A549 treated with GW870086 at 1 μM for 4 hours (cell line): ENCODE data around the gene INPP5D. TPM values are rescaled to one million over a fixed set of nuclear protein-coding genes. Genes with fewer than 3 reads are reported as not detected.

ENCODE experiments used
- total RNA-seq: library from RNA; stranded (reverse); fragments of 200-300 nt; extraction: Qiagen RNA extraction; gene quantifications from 5 replicates; pipeline ENCODE4 v1.2.3, GENCODE V29; 2022; ENCODE audit warnings: low read depth

INPP5D gene
- total RNA-seq = 0.35 to 0.88 TPM (median 0.50 TPM) in 5 replicates

DNA sequence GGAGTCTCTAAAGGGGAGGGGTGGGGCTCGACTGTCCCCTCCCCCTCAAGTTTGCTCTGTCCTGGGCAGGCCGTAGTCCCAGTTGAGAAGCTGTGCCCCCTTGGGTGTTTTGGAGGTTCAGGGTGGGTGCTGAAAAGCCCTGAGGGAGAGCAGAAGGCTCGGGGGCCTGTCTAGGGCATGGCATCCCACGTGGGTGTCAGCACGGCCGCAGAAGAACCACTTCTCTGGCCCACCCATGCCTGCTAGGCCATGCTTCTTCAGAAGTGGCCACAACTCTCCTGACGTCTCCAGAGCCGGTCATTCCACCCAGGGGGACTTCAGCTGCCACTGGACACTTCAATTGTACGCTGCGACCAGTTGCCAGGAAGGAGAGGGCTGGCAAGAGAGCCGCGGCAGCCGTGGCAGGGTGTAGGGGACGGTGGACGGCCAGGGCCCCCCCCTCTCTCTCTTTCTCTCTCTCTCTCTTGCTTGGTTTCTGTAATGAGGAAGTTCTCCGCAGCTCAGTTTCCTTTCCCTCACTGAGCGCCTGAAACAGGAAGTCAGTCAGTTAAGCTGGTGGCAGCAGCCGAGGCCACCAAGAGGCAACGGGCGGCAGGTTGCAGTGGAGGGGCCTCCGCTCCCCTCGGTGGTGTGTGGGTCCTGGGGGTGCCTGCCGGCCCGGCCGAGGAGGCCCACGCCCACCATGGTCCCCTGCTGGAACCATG is at the start of gene INPP5D:
TSS of gene INPP5D (plus strand) at position 546 of the 704 bp plus-strand sequence. CDS start at position 683, 137 bp downstream.

DNA sequence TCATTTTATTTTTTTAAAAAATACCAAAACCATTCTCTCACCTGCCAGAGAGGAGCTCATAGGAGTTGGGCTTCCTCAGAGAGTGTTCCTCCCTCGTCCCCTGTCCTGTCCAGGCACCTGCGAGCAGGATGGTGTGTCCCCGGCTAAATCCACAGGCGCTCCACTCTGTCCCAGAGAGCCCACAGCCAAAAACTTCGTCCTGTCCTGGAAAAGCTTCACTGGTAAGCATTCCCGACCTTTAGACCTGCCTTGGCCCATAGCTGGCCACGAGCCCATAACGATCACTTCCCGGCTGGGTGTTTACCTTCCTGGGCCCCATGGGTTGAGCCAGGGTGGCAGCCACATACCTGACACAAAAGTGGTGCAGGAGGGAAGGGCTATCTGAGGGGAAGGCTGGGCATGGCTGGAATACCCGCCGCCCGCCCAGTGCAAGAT is 47.1 kb upstream of the INPP5D start, which contains the start of gene NGEF:
TSS of gene NGEF (minus strand) at position 230 of the 435 bp plus-strand sequence. CDS start 38,366 bp downstream, outside the sequence.

DNA sequence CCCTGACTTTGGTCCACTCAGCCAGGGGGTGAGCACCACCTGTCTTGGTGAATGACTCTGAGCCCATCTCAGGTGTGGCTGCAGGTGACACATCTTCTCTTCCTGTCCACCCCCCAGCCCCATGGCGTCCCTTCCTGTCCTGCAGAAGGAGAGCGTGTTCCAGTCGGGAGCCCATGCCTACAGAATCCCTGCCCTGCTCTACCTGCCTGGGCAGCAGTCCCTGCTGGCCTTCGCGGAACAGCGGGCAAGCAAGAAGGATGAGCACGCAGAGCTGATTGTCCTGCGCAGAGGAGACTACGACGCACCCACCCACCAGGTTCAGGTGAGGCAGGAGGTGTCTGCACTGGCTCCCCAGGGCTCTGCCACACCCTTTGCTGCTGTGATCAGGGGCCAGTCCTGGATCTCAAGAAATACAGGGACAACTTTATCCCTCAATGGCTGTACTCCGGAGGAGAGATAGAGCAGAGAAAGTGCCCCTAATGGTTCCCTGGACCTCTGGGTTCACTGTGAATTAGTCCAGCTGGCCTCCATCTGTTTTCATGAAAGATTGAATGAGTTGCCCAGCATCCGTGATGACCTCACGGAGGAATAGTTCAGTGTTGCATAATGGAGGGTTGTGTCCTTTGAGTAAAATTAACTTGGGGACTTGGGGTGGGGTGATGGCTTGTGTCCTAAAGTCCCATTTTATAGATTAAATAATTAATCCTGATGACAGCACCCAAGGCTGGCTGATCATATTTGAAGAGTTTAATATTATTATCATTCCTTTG is 27.4 kb upstream of the INPP5D start, which contains the start of gene NEU2:
TSS of gene NEU2 (plus strand) at position 122 of the 770 bp plus-strand sequence. CDS start at position 122, 0 bp downstream.

DNA sequence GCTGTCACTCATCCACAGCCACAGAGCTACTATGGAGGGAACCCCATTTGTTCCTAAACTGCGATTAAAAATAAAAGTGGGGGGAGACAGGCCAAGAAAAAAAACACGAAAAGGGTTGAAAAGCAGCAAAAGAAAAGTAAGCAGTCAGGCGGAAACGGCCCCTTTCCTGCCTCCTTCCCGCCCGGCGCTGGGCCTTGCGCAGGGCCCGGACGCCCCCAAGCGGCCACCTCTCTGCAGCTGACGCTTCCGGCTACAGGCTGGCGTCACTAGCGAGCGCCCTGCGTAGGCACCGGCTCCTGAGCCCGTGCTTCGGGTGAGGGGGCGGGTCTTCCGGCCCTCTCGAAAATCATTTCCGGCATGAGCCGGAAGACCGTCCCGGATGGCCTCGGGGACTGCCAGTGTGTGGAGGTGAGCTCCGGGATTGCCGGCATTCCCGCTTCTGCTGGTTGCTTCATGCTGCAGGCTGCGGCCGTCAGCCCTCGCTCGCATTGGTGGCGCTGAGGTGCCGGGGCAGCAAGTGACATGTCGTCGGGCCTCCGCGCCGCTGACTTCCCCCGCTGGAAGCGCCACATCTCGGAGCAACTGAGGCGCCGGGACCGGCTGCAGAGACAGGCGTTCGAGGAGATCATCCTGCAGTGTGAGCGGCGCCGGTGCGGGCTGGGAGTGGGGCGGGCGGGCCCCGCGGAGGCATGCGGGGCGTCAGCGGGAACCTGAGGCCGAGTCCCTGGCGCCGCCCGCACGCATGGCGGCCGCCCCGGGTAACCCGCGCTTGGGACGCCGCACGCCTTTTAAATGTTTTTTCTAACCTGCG is 191.4 kb downstream of the INPP5D start, which contains the start of gene ATG16L1:
TSS of gene ATG16L1 (plus strand) at position 368 of the 811 bp plus-strand sequence. CDS start at position 523, 155 bp downstream.

Other genes starting within 250 kb of the INPP5D start
- gene SNORC, start 190.1 kb upstream of the INPP5D start, total RNA-seq = 4.6 to 14.4 TPM (median 10.0 TPM) in 5 replicates
- gene NGEF, start 47.1 kb upstream of the INPP5D start, total RNA-seq = 14.5 to 19.4 TPM (median 18.1 TPM) in 5 replicates
- not detected in 5 replicates for gene NEU2, start 27.7 kb upstream of the INPP5D start, total RNA-seq
- gene ATG16L1, start 191.3 kb downstream of the INPP5D start, total RNA-seq = 37.5 to 48.4 TPM (median 44.9 TPM) in 5 replicates
- 0.02 TPM in 1 of 5 replicates, not detected in the others for gene SAG, start 247.5 kb downstream of the INPP5D start, total RNA-seq